Placental epithelial cell (primary cell): ENCODE data around the gene RNF183. TPM values are rescaled to one million over a fixed set of nuclear protein-coding genes. Genes with fewer than 3 reads are reported as not detected.

ENCODE experiments used
- total RNA-seq: library from RNA; depleted of rRNA; stranded (reverse); fragments of >200 nt; gene quantifications from 2 replicates; pipeline ENCODE4 v1.2.3, GENCODE V29; 2012

The RNF183 gene
- 0.39 TPM in 1 of 2 replicates, not detected in the other for total RNA-seq

DNA sequence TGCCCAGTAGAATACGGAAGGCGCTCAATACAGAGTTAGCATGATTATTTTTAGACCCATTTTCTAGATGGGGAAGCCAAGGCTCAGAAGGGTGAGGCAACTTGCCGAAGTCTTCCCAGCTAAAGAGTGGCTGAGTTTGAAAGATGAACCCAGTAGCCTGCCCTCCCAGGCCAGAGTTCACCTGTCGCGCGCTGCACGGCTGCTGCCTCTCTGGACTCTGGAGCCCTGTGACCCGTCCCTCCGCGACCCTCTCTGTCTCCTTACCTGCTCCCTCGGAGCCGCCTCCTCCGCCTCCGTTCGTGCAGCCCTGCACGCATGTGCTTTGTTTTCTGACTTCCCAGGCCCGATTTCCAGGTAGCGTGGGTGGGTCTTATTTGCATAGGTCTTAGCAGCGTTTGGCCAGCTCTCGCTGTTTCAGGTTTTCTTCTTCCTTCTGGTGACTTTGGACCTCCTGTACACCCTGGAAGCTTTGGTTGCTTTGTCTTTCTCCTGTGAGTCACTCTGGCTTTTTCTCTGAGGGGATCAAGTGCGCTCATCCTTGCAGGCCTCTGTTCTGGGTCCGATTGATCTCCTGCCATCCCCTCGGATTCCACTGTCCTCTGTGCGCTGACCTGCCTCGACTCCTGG is at the start of gene RNF183:
RNF183 (minus strand) TSS at position 585 of the 627 bp plus-strand sequence. CDS start 5,192 bp downstream, outside the sequence.

DNA sequence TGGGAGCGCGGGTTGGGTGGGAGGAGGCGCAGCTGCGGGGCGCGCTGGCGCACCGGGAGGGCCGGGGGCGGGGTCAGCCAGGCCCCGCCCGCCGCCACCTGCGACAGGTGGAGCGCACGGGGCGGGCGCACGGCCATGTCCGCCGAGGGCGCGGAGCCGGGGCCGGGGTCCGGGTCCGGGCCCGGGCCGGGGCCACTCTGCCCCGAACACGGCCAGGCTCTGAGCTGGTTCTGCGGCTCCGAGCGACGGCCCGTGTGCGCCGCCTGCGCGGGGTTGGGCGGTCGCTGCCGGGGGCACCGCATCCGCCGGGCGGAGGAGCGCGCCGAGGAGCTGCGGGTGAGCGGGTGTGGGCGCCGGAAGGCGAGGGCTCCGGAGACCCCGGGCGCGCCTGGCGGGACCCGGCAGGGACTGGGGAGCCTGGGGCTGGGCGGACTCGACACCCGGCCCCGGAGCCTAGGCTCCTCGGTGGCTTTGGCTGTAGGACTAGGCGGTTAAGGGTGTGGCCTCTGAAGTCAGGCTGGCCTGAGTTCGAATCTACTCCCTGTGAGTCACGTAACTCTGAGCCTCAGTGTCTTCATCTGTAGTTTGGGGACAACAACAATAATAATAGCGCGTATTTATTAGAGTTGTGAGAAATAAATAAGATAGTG is 46.4 kb upstream of the RNF183 start, which contains the start of gene BSPRY:
BSPRY (plus strand) TSS at position 97 of the 650 bp plus-strand sequence; CDS start at position 136, 39 bp downstream.

GRCh38 chr9:113340011-113340699 is 37.0 kb upstream of the RNF183 start, which contains the start of gene WDR31:
WDR31 (minus strand) TSS chr9:113340275; CDS start chr9:113332022, 8,253 bp downstream.

GRCh38 chr9:113275157-113276131 is 27.7 kb downstream of the RNF183 start, which contains the start of the genes CDC26 and PRPF4:
CDC26 (minus strand) TSS chr9:113275572; CDS start chr9:113272507, 3,065 bp downstream.
PRPF4 (plus strand) TSS chr9:113275658; CDS start chr9:113275744, 86 bp downstream.

Other genes starting within 250 kb of the RNF183 start
- gene ZFP37, start 246.7 kb downstream of the RNF183 start, total RNA-seq, result 0.33 and 3.1 TPM in 2 replicates
- gene SLC31A2, start 152.4 kb downstream of the RNF183 start, total RNA-seq, result 7.1 and 11.6 TPM in 2 replicates
- 21.2 and 29.2 TPM in 2 replicates for gene FKBP15, start 82.1 kb downstream of the RNF183 start, total RNA-seq
- 14.9 and 19.4 TPM in 2 replicates for gene SLC31A1, start 81.8 kb downstream of the RNF183 start, total RNA-seq
- 34.7 and 36.1 TPM in 2 replicates for gene CDC26, start 27.8 kb downstream of the RNF183 start, total RNA-seq
- 22.0 and 23.1 TPM in 2 replicates for gene PRPF4, start 27.7 kb downstream of the RNF183 start, total RNA-seq
- gene WDR31, start 36.9 kb upstream of the RNF183 start, total RNA-seq, result 1.7 and 2.0 TPM in 2 replicates
- gene BSPRY, start 46.2 kb upstream of the RNF183 start, total RNA-seq, result not detected in 2 replicates
- 18.1 and 20.0 TPM in 2 replicates for gene HDHD3, start 73.6 kb upstream of the RNF183 start, total RNA-seq
- gene ALAD, start 97.9 kb upstream of the RNF183 start, total RNA-seq, result 14.7 and 19.2 TPM in 2 replicates
- gene POLE3, start 107.3 kb upstream of the RNF183 start, total RNA-seq, result 30.6 and 39.4 TPM in 2 replicates
- 0.33 and 1.2 TPM in 2 replicates for gene C9orf43, start 107.4 kb upstream of the RNF183 start, total RNA-seq
- gene RGS3, start 160.4 kb upstream of the RNF183 start, total RNA-seq, result 16.1 and 17.5 TPM in 2 replicates